Measurements from ENCODE around the gene TRIM27.
A peak's percentile ranks its signal among the peaks of the same experiment; 100 is the strongest.

TRIM27 gene

DNA sequence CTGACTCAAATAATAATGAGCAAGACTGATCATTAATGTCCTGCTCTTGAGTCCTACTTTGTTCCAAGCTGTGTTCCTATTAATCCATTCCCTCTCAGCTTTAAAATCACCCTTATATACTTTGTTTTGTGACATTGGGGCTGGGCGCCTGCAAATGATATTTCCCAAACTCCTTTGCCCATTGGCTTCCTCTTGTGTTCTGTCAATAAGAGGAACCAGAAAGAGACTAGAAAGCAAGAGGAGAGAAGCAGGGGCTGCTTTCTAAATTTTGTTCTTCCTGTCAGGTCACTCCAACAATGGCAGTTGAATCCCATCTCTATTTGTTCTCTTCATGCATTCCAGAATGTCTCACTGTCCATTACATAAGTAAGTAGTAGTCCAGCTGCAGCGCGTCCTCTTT is 21.6 kb upstream of the TRIM27 start:
- H3K36me3 ChIP-seq (ENCODE audit: insufficient read depth, low read length) = no peaks in the 10 kb centered on the region
- peak overlapping the region; percentile 63; the same call in 1 of the 2 replicates for H2AFZ ChIP-seq (ENCODE audit: low read length)
- TF ChIP-seq, protein P1, sequence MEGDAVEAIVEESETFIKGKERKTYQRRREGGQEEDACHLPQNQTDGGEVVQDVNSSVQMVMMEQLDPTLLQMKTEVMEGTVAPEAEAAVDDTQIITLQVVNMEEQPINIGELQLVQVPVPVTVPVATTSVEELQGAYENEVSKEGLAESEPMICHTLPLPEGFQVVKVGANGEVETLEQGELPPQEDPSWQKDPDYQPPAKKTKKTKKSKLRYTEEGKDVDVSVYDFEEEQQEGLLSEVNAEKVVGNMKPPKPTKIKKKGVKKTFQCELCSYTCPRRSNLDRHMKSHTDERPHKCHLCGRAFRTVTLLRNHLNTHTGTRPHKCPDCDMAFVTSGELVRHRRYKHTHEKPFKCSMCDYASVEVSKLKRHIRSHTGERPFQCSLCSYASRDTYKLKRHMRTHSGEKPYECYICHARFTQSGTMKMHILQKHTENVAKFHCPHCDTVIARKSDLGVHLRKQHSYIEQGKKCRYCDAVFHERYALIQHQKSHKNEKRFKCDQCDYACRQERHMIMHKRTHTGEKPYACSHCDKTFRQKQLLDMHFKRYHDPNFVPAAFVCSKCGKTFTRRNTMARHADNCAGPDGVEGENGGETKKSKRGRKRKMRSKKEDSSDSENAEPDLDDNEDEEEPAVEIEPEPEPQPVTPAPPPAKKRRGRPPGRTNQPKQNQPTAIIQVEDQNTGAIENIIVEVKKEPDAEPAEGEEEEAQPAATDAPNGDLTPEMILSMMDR (conservative IDR thresholded peaks at IDR 0.05; ENCODE audit: low read length) = no peak
- no peak for TF ChIP-seq EZH2phosphoT487 (IDR thresholded peaks at IDR 0.05; ENCODE audit: borderline replicate concordance)
- no peaks in the 10 kb centered on the region for H3K79me2 ChIP-seq (ENCODE audit: insufficient read depth, low read length)
- H4K20me1 ChIP-seq (ENCODE audit: insufficient read depth, low read length, poor library complexity, severe bottlenecking) = no peaks in the 10 kb centered on the region
- H3K9me2 ChIP-seq (replicated peaks; ENCODE audit: low read depth, low read length) = no peaks in the 10 kb centered on the region
- H3K27me3 ChIP-seq (ENCODE audit: insufficient read depth, low read length, poor library complexity, severe bottlenecking) = no peaks in the 10 kb centered on the region
- H3K9ac ChIP-seq (ENCODE audit: low read depth, low read length, poor library complexity, severe bottlenecking) = no peak overlapping the region
- no peaks in the 10 kb centered on the region for H3F3A ChIP-seq (ENCODE audit: low read depth)
- H3K4me2 ChIP-seq (ENCODE audit: low read depth, low read length, poor library complexity, severe bottlenecking) = peak overlapping the region; percentile 73
- H3K4me1 ChIP-seq (ENCODE audit: insufficient read depth, low read length, poor library complexity, severe bottlenecking) = peaks cover 5% of the 10 kb centered on the region
- no peak overlapping the region for H3K4me3 ChIP-seq (ENCODE audit: low read length, poor library complexity, severe bottlenecking)
- H3K9me3 ChIP-seq (ENCODE audit: insufficient read depth, low read depth, low read length) = no peaks in the 10 kb centered on the region

DNA sequence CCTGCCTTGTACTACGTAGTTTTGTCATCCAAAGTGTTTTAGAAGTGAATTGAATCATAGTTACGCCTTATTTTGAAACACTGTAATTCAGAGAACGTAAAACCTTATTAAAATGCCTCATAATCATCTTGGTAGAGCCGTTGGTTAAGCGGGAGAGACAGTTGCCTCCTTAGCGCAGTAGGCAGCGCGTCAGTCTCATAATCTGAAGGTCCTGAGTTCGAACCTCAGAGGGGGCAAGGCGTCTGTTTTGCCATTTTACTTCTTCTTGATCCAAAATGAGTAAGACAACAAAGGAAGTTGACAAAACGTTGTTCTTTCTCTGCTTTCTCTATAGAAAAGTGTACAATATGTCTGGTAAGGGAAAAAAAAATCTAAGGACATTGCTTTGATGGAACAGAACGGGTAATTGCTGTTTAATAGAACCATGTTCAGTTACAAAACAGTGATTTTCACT is 20.7 kb upstream of the TRIM27 start:
- Histone ChIP-seq H4K20me1 (ENCODE audit: insufficient read depth, low read length, poor library complexity, severe bottlenecking) (no peaks in the 10 kb centered on the region), H3K36me3 (ENCODE audit: insufficient read depth, low read length) (no peaks in the 10 kb centered on the region), H3K79me2 (ENCODE audit: insufficient read depth, low read length) (no peaks in the 10 kb centered on the region), H3K9me3 (ENCODE audit: insufficient read depth, low read depth, low read length) (no peaks in the 10 kb centered on the region), H3K9me2 (replicated peaks; ENCODE audit: low read depth, low read length) (no peaks in the 10 kb centered on the region), H3K4me3 (ENCODE audit: low read length, poor library complexity, severe bottlenecking) (peak overlapping the region; percentile 85), H3K4me1 (ENCODE audit: insufficient read depth, low read length, poor library complexity, severe bottlenecking) (peaks cover 5% of the 10 kb centered on the region), H3K4me2 (ENCODE audit: low read depth, low read length, poor library complexity, severe bottlenecking) (peak overlapping the region; percentile 73), H3F3A (ENCODE audit: low read depth) (no peaks in the 10 kb centered on the region), H3K27me3 (ENCODE audit: insufficient read depth, low read length, poor library complexity, severe bottlenecking) (no peaks in the 10 kb centered on the region), H2AFZ (ENCODE audit: low read length) (peak overlapping the region; percentile 94), H3K9ac (ENCODE audit: low read depth, low read length, poor library complexity, severe bottlenecking) (peak overlapping the region; percentile 82)
- TF ChIP-seq, protein P1 (conservative IDR thresholded peaks at IDR 0.05; ENCODE audit: low read length) = no peak
- TF ChIP-seq EZH2phosphoT487 (IDR thresholded peaks at IDR 0.05; ENCODE audit: borderline replicate concordance) = no peak

- Histone ChIP-seq H4K20me1 (ENCODE audit: insufficient read depth, low read length, poor library complexity, severe bottlenecking) (no peaks in the 10 kb centered on the region), H3K4me2 (ENCODE audit: low read depth, low read length, poor library complexity, severe bottlenecking) (peak overlapping the region; percentile 73), H3F3A (ENCODE audit: low read depth) (no peaks in the 10 kb centered on the region), H3K9me2 (replicated peaks; ENCODE audit: low read depth, low read length) (no peaks in the 10 kb centered on the region), H2AFZ (ENCODE audit: low read length) (peak overlapping the region; percentile 94), H3K4me1 (ENCODE audit: insufficient read depth, low read length, poor library complexity, severe bottlenecking) (peaks cover 5% of the 10 kb centered on the region), H3K27me3 (ENCODE audit: insufficient read depth, low read length, poor library complexity, severe bottlenecking) (no peaks in the 10 kb centered on the region), H3K4me3 (ENCODE audit: low read length, poor library complexity, severe bottlenecking) (peak overlapping the region; percentile 85), H3K9ac (ENCODE audit: low read depth, low read length, poor library complexity, severe bottlenecking) (peak overlapping the region; percentile 82), H3K9me3 (ENCODE audit: insufficient read depth, low read depth, low read length) (no peaks in the 10 kb centered on the region), H3K79me2 (ENCODE audit: insufficient read depth, low read length) (no peaks in the 10 kb centered on the region), H3K36me3 (ENCODE audit: insufficient read depth, low read length) (no peaks in the 10 kb centered on the region)
- TF ChIP-seq, protein P1 (conservative IDR thresholded peaks at IDR 0.05; ENCODE audit: low read length) = no peak
- no peak for TF ChIP-seq EZH2phosphoT487 (IDR thresholded peaks at IDR 0.05; ENCODE audit: borderline replicate concordance)
These were observed 20.0 kb upstream of the TRIM27 start for GRCh38 chr6:28943557-28944411.
